HL-60 (cell line): ENCODE data around the gene CNTNAP2.

ENCODE experiments used
- GABPA ChIP-seq: IDR thresholded peaks from 2 replicates; pipeline ENCODE4 v1.6.1; 2012; ENCODE audit warnings: low read depth
- POLR2AphosphoS5 ChIP-seq: IDR thresholded peaks from 2 replicates; pipeline ENCODE4 v1.6.1; 2012; ENCODE audit warnings: low read depth
- SPI1 ChIP-seq: IDR thresholded peaks from 2 replicates; pipeline ENCODE4 v1.6.1; 2012; ENCODE audit warnings: low read depth, mild to moderate bottlenecking, borderline replicate concordance
- TF ChIP-seq, protein P1 (sequence below): IDR thresholded peaks from 2 replicates; pipeline ENCODE4 v1.6.1; 2012; ENCODE audit warnings: low read depth; ENCODE audit not compliant: insufficient replicate concordance
- TF ChIP-seq, protein P2 (sequence below): IDR thresholded peaks from one replicate; pipeline ENCODE4 v1.5.1; 2011; ENCODE audit warnings: low read length, control low read depth, inconsistent platforms; ENCODE audit not compliant: insufficient read depth

DNA sequence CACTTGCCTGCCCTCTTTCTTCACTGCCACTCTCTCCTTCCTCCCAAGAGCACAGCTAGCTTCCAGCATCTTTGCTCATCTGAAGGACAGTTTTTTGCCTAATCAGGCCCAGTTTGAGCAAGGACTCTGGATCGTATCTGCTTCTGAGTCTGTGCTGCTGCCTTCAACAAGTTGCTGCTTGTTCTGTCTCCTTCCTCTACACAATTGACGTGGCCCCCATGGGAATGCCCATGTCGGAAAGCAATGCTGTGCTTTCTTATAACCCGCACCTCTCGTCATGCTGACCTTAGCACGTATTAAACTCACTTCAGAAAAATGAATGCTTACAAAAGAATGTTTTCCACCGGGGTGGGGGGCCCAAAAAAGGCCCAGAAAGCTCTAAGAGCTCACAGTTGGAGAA, 2149.3 kb downstream of the CNTNAP2 start:
- TF ChIP-seq, protein P1, sequence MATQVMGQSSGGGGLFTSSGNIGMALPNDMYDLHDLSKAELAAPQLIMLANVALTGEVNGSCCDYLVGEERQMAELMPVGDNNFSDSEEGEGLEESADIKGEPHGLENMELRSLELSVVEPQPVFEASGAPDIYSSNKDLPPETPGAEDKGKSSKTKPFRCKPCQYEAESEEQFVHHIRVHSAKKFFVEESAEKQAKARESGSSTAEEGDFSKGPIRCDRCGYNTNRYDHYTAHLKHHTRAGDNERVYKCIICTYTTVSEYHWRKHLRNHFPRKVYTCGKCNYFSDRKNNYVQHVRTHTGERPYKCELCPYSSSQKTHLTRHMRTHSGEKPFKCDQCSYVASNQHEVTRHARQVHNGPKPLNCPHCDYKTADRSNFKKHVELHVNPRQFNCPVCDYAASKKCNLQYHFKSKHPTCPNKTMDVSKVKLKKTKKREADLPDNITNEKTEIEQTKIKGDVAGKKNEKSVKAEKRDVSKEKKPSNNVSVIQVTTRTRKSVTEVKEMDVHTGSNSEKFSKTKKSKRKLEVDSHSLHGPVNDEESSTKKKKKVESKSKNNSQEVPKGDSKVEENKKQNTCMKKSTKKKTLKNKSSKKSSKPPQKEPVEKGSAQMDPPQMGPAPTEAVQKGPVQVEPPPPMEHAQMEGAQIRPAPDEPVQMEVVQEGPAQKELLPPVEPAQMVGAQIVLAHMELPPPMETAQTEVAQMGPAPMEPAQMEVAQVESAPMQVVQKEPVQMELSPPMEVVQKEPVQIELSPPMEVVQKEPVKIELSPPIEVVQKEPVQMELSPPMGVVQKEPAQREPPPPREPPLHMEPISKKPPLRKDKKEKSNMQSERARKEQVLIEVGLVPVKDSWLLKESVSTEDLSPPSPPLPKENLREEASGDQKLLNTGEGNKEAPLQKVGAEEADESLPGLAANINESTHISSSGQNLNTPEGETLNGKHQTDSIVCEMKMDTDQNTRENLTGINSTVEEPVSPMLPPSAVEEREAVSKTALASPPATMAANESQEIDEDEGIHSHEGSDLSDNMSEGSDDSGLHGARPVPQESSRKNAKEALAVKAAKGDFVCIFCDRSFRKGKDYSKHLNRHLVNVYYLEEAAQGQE = no peak
- TF ChIP-seq, protein P2, sequence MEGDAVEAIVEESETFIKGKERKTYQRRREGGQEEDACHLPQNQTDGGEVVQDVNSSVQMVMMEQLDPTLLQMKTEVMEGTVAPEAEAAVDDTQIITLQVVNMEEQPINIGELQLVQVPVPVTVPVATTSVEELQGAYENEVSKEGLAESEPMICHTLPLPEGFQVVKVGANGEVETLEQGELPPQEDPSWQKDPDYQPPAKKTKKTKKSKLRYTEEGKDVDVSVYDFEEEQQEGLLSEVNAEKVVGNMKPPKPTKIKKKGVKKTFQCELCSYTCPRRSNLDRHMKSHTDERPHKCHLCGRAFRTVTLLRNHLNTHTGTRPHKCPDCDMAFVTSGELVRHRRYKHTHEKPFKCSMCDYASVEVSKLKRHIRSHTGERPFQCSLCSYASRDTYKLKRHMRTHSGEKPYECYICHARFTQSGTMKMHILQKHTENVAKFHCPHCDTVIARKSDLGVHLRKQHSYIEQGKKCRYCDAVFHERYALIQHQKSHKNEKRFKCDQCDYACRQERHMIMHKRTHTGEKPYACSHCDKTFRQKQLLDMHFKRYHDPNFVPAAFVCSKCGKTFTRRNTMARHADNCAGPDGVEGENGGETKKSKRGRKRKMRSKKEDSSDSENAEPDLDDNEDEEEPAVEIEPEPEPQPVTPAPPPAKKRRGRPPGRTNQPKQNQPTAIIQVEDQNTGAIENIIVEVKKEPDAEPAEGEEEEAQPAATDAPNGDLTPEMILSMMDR = no peak
- TF ChIP-seq POLR2AphosphoS5 (no peak), GABPA (no peak), SPI1 (no peak)
